SHP77 treated with DMSO at 0.1 percent for 48 hours (cell line): ENCODE results near the gene VPS33A.
"Not testable (repeated sequence)": the region's sequence is repeated elsewhere in the genome, so short reads cannot be mapped to it uniquely, and the experiment has no call there.

Source experiments
- DNase-seq: peaks from one replicate; lab custom pipeline; 2025; lab: John Stamatoyannopoulos, UW

Gene VPS33A

GRCh38 chr12:122204167-122205052 lies 61.9 kb downstream of the VPS33A start:
- no peak for DNase-seq

GRCh38 chr12:122203301-122204166 lies 62.8 kb downstream of the VPS33A start, which contains the start of gene B3GNT4:
TSS of gene B3GNT4 (plus strand) at chr12:122203709. CDS start at chr12:122204619, 910 bp downstream.
- DNase-seq: peak; percentile 36

- DNase-seq: not testable (repeated sequence)
Measured at GRCh38 chr12:122202811-122203210, 63.5 kb downstream of the VPS33A start.

- DNase-seq: no peak
Measured at GRCh38 chr12:122202017-122202416, 64.3 kb downstream of the VPS33A start.

- no peak for DNase-seq
Measured at GRCh38 chr12:122201381-122201780, 64.9 kb downstream of the VPS33A start.

GRCh38 chr12:122200541-122201175 lies 65.6 kb downstream of the VPS33A start:
- DNase-seq: no peak

- no peak for DNase-seq
Measured at GRCh38 chr12:122199484-122200355, 66.6 kb downstream of the VPS33A start.

GRCh38 chr12:122197612-122197966 lies 68.7 kb downstream of the VPS33A start:
- no peak for DNase-seq

GRCh38 chr12:122195405-122195804 lies 70.9 kb downstream of the VPS33A start:
- no peak for DNase-seq

- DNase-seq: no peak
Measured at GRCh38 chr12:122194804-122195203, 71.5 kb downstream of the VPS33A start.

GRCh38 chr12:122192441-122192840 lies 73.9 kb downstream of the VPS33A start:
- no peak for DNase-seq

GRCh38 chr12:122190842-122191668 lies 75.2 kb downstream of the VPS33A start:
- peak; percentile 49 for DNase-seq

GRCh38 chr12:122189626-122190475 lies 76.4 kb downstream of the VPS33A start:
- DNase-seq: no peak

GRCh38 chr12:122187466-122187865 lies 78.8 kb downstream of the VPS33A start:
- DNase-seq: no peak

- DNase-seq: no peak
Measured at GRCh38 chr12:122185494-122186082, 80.7 kb downstream of the VPS33A start.

GRCh38 chr12:122185079-122185478 lies 81.2 kb downstream of the VPS33A start:
- no peak for DNase-seq

- no peak for DNase-seq
Measured at GRCh38 chr12:122184517-122184916, 81.8 kb downstream of the VPS33A start.

GRCh38 chr12:122183588-122183940 lies 82.7 kb downstream of the VPS33A start:
- DNase-seq: no peak
